ENCODE results near the gene MRPL51. TPM values are rescaled to one million over a fixed set of nuclear protein-coding genes. Genes with fewer than 3 reads are reported as not detected.
A peak's percentile ranks its signal among the peaks of the same experiment; 100 is the strongest.

Gene MRPL51
- total and polyA plus RNA-seq, 9 of the 15 experiments (the other 6 are each of a cell fraction or from before 2014, with no cell fraction given), result 127 to 727 (median 208) TPM

GRCh38 chr12:6470375-6471163, 22.5 kb downstream of the MRPL51 start, which contains the start of gene VAMP1 (continued):
- TF ChIP-seq HMGN3 (IDR thresholded peaks at IDR 0.05; ENCODE audit: borderline replicate concordance, extremely low read depth, insufficient read length, low read depth, low read length) (peak; percentile 68), MYNN (IDR thresholded peaks at IDR 0.05) (no peak), MYNN (CRISPR knock-in tag; IDR thresholded peaks at IDR 0.05) (no peak), SETDB1 (IDR thresholded peaks at IDR 0.05; ENCODE audit: low read length) (no peak), SOX6 (IDR thresholded peaks at IDR 0.05) (0 out of 2 replicates have a peak, but pooled peaks have one; percentile 8), ZNF592 (IDR thresholded peaks at IDR 0.05) (no peak), PREB (CRISPR knock-in tag; IDR thresholded peaks at IDR 0.05) (no peak), ATF1 (CRISPR knock-in tag; IDR thresholded peaks at IDR 0.05) (no peak), ATF1 (tag; IDR thresholded peaks at IDR 0.05) (peak; percentile 77), MNT (conservative IDR thresholded peaks at IDR 0.05) (peak in 1 of 2 experiments; percentile 45; a peak in 2 of 4 replicates), ZNF695 (CRISPR knock-in tag; IDR thresholded peaks at IDR 0.05) (no peak), NR2C2 (CRISPR knock-in tag; IDR thresholded peaks at IDR 0.05) (no peak), NR2C2 (tag; IDR thresholded peaks at IDR 0.05) (no peak), MIER1 (IDR thresholded peaks at IDR 0.05; ENCODE audit: low read depth) (no peak), SAFB (IDR thresholded peaks at IDR 0.05; ENCODE audit: borderline replicate concordance, low read depth, low read length) (no peak), HNRNPLL (IDR thresholded peaks at IDR 0.05; ENCODE audit: low read depth, low read length, poor library complexity, severe bottlenecking) (peak; percentile 69), ESRRA (IDR thresholded peaks at IDR 0.05; ENCODE audit: borderline replicate concordance, low read depth) (no peak), CREM (IDR thresholded peaks at IDR 0.05; ENCODE audit: low read depth) (peak; percentile 18), RFX7 (CRISPR knock-in tag; IDR thresholded peaks at IDR 0.05) (no peak), NRF1 (conservative IDR thresholded peaks at IDR 0.05 in 1 of 2, IDR thresholded peaks at IDR 0.05 in 1 of 2) (peak; percentile 87 to 88)
- TF ChIP-seq, protein P1, sequence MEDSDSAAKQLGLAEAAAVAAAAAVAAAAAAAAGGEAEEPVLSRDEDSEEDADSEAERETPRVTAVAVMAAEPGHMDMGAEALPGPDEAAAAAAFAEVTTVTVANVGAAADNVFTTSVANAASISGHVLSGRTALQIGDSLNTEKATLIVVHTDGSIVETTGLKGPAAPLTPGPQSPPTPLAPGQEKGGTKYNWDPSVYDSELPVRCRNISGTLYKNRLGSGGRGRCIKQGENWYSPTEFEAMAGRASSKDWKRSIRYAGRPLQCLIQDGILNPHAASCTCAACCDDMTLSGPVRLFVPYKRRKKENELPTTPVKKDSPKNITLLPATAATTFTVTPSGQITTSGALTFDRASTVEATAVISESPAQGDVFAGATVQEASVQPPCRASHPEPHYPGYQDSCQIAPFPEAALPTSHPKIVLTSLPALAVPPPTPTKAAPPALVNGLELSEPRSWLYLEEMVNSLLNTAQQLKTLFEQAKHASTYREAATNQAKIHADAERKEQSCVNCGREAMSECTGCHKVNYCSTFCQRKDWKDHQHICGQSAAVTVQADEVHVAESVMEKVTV (CRISPR knock-in tag; IDR thresholded peaks at IDR 0.05), result no peak
